Measurements from ENCODE around the gene OTUD1.

Gene OTUD1

DNA sequence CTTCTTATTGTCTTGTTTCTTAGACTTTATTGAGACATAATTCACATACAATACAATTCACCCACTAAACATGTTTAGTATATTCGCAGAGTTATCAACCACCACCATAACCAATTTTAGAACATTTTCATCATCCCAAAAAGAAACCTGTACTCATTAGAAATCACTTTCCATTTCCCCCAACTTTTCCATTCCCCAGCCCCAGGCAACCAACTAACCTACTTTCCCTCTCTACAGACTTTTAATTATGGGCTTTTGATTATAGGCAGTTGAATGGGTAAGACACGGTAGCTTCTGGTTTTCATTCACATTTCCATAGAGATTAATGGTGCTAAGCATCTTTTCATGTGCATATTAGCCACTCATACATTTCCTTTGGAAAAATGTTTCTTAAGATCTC, 24.2 kb upstream of the OTUD1 start:
- TF ChIP-seq CTCF (IDR thresholded peaks at IDR 0.05; ENCODE audit: low read depth, low read length), result no peak
- no peak for TF ChIP-seq POLR2A (IDR thresholded peaks at IDR 0.05; ENCODE audit: extremely low read depth, insufficient read length)
- no peak for TF ChIP-seq MAX (IDR thresholded peaks at IDR 0.05; ENCODE audit: low read depth, low read length)
- no peak for TF ChIP-seq MYC (IDR thresholded peaks at IDR 0.05; ENCODE audit: low read depth, low read length)
- no peak overlapping the region for H3K4me3 ChIP-seq (ENCODE audit: low read depth, low read length)
- no peak for DNase-seq (ENCODE audit: low read depth)

- H3K4me3 ChIP-seq (ENCODE audit: low read depth, low read length), result no peak overlapping the region
- DNase-seq (ENCODE audit: low read depth), result no peak
- TF ChIP-seq MAX (IDR thresholded peaks at IDR 0.05; ENCODE audit: low read depth, low read length) (no peak), POLR2A (IDR thresholded peaks at IDR 0.05; ENCODE audit: extremely low read depth, insufficient read length) (no peak), CTCF (IDR thresholded peaks at IDR 0.05; ENCODE audit: low read depth, low read length) (no peak), MYC (IDR thresholded peaks at IDR 0.05; ENCODE audit: low read depth, low read length) (no peak)
Measured at GRCh38 chr10:23417254-23417653, 21.6 kb upstream of the OTUD1 start.

- TF ChIP-seq MYC (IDR thresholded peaks at IDR 0.05; ENCODE audit: low read depth, low read length) (no peak), CTCF (IDR thresholded peaks at IDR 0.05; ENCODE audit: low read depth, low read length) (no peak), MAX (IDR thresholded peaks at IDR 0.05; ENCODE audit: low read depth, low read length) (no peak), POLR2A (IDR thresholded peaks at IDR 0.05; ENCODE audit: extremely low read depth, insufficient read length) (no peak)
- DNase-seq (ENCODE audit: low read depth), result no peak
- no peak overlapping the region for H3K4me3 ChIP-seq (ENCODE audit: low read depth, low read length)
Measured at GRCh38 chr10:23418051-23418681, 20.7 kb upstream of the OTUD1 start.

DNA sequence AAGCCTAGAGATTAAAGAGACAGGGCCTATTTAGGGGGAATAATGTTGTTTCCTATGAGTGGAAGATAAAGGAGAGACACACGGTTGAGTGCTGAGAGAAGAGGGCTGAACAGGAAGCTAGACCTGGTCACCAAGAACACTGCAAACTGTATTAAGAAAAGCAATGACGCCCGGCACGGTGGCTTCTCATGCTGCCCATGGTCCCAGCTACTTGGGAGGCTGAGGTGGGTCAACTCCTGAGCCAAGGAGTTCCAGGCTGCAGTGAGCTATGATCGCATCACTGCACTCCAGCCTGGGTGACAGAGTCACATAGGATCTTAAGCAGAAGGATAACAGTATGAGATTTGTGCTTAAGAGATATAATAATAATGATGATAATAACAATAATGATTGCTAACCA, 19.7 kb upstream of the OTUD1 start:
- H3K4me3 ChIP-seq (ENCODE audit: low read depth, low read length), result no peak overlapping the region
- no peak for DNase-seq (ENCODE audit: low read depth)
- TF ChIP-seq POLR2A (IDR thresholded peaks at IDR 0.05; ENCODE audit: extremely low read depth, insufficient read length), result no peak
- TF ChIP-seq MYC (IDR thresholded peaks at IDR 0.05; ENCODE audit: low read depth, low read length), result no peak
- TF ChIP-seq MAX (IDR thresholded peaks at IDR 0.05; ENCODE audit: low read depth, low read length), result no peak
- TF ChIP-seq CTCF (IDR thresholded peaks at IDR 0.05; ENCODE audit: low read depth, low read length), result no peak

- no peak for TF ChIP-seq MYC (IDR thresholded peaks at IDR 0.05; ENCODE audit: low read depth, low read length)
- TF ChIP-seq POLR2A (IDR thresholded peaks at IDR 0.05; ENCODE audit: extremely low read depth, insufficient read length), result no peak
- TF ChIP-seq MAX (IDR thresholded peaks at IDR 0.05; ENCODE audit: low read depth, low read length), result no peak
- TF ChIP-seq CTCF (IDR thresholded peaks at IDR 0.05; ENCODE audit: low read depth, low read length), result no peak
- no peak overlapping the region for H3K4me3 ChIP-seq (ENCODE audit: low read depth, low read length)
Measured at GRCh38 chr10:23419655-23420329, 19.1 kb upstream of the OTUD1 start.

More at GRCh38 chr10:23419655-23420329, 19.1 kb upstream of the OTUD1 start:
- DNase-seq (ENCODE audit: low read depth), result no peak

All from NB4 (cell line).